ENCODE measurements around the gene CEMIP.

The CEMIP gene

GRCh38 chr15:80817901-80818300, 38.7 kb downstream of the CEMIP start:
- no peak for DNase-seq (ENCODE audit: low read depth in 2 of 2, low spot score in 1 of 2)

- DNase-seq (ENCODE audit: low read depth in 2 of 2, low spot score in 1 of 2): no peak
Observed at GRCh38 chr15:80819001-80819400, 39.8 kb downstream of the CEMIP start.

- no peak for DNase-seq (ENCODE audit: low read depth in 2 of 2, low spot score in 1 of 2)
Observed at GRCh38 chr15:80820092-80820491, 40.9 kb downstream of the CEMIP start.

- no peak for DNase-seq (ENCODE audit: low read depth in 2 of 2, low spot score in 1 of 2)
Observed at GRCh38 chr15:80822256-80822655, 43.1 kb downstream of the CEMIP start.

GRCh38 chr15:80822676-80823075, 43.5 kb downstream of the CEMIP start:
- DNase-seq (ENCODE audit: low read depth in 2 of 2, low spot score in 1 of 2): no peak

- no peak for DNase-seq (ENCODE audit: low read depth in 2 of 2, low spot score in 1 of 2)
Observed at GRCh38 chr15:80823120-80823519, 44.0 kb downstream of the CEMIP start.

- DNase-seq (ENCODE audit: low read depth in 2 of 2, low spot score in 1 of 2): no peak
Observed at GRCh38 chr15:80823995-80824394, 44.8 kb downstream of the CEMIP start.

GRCh38 chr15:80825361-80826030, 46.3 kb downstream of the CEMIP start:
- DNase-seq (ENCODE audit: low read depth in 2 of 2, low spot score in 1 of 2): no peak

GRCh38 chr15:80828796-80829195, 49.6 kb downstream of the CEMIP start:
- DNase-seq (ENCODE audit: low read depth in 2 of 2, low spot score in 1 of 2): no peak

GRCh38 chr15:80830677-80831076, 51.5 kb downstream of the CEMIP start:
- no peak for DNase-seq (ENCODE audit: low read depth in 2 of 2, low spot score in 1 of 2)

- DNase-seq (ENCODE audit: low read depth in 2 of 2, low spot score in 1 of 2): no peak
Observed at GRCh38 chr15:80831192-80831591, 52.0 kb downstream of the CEMIP start.

GRCh38 chr15:80831606-80832224, 52.5 kb downstream of the CEMIP start:
- no peak for DNase-seq (ENCODE audit: low read depth in 2 of 2, low spot score in 1 of 2)

GRCh38 chr15:80832686-80833085, 53.5 kb downstream of the CEMIP start:
- no peak for DNase-seq (ENCODE audit: low read depth in 2 of 2, low spot score in 1 of 2)

GRCh38 chr15:80834402-80834801, 55.2 kb downstream of the CEMIP start:
- DNase-seq (ENCODE audit: low read depth in 2 of 2, low spot score in 1 of 2): no peak

- DNase-seq (ENCODE audit: low read depth in 2 of 2, low spot score in 1 of 2): no peak
Observed at GRCh38 chr15:80834906-80835305, 55.7 kb downstream of the CEMIP start.

- no peak for DNase-seq (ENCODE audit: low read depth in 2 of 2, low spot score in 1 of 2)
Observed at GRCh38 chr15:80835336-80835735, 56.2 kb downstream of the CEMIP start.

- DNase-seq (ENCODE audit: low read depth in 2 of 2, low spot score in 1 of 2): no peak
Observed at GRCh38 chr15:80836223-80836622, 57.1 kb downstream of the CEMIP start.

GRCh38 chr15:80837006-80837405, 57.8 kb downstream of the CEMIP start:
- DNase-seq (ENCODE audit: low read depth in 2 of 2, low spot score in 1 of 2): no peak

- DNase-seq (ENCODE audit: low read depth in 2 of 2, low spot score in 1 of 2): no peak
Observed at GRCh38 chr15:80838012-80838411, 58.8 kb downstream of the CEMIP start.

- DNase-seq (ENCODE audit: low read depth in 2 of 2, low spot score in 1 of 2): no peak
Observed at GRCh38 chr15:80838666-80839065, 59.5 kb downstream of the CEMIP start.

GRCh38 chr15:80839764-80840130, 60.6 kb downstream of the CEMIP start:
- DNase-seq (ENCODE audit: low read depth in 2 of 2, low spot score in 1 of 2): no peak

- DNase-seq (ENCODE audit: low read depth in 2 of 2, low spot score in 1 of 2): no peak
Observed at GRCh38 chr15:80840182-80841130, 61.3 kb downstream of the CEMIP start.

All from stimulated activated CD8-positive, alpha-beta memory T cell treated with anti-CD3 and anti-CD28 coated beads, Interleukin-4, amount 100 ng/mL, for 4 hours (primary cell).